H9 (cell line): Measurements from ENCODE around the gene PLCG1. TPM values are rescaled to one million over a fixed set of nuclear protein-coding genes. Genes with fewer than 3 reads are reported as not detected.
A peak's percentile ranks its signal among the peaks of the same experiment; 100 is the strongest.

Source experiments
- DNase-seq: peaks from one replicate; pipeline ENCODE4 v3.0.0-alpha.2; 2017
- H2AFZ ChIP-seq: one replicate; pipeline ENCODE4 v1.6.1; 2013; ENCODE audit warnings: mild to moderate bottlenecking, low read length, control low read depth, moderate library complexity
- H2AK5ac ChIP-seq: 2 replicates; pipeline ENCODE4 v1.6.1; 2013; ENCODE audit warnings: low read length, control low read depth, mixed read lengths; ENCODE audit not compliant: insufficient read length
- H2BK120ac ChIP-seq: one replicate; pipeline ENCODE4 v1.6.1; 2013; ENCODE audit warnings: low read depth, mild to moderate bottlenecking, low read length, control low read depth, inconsistent platforms; ENCODE audit not compliant: poor library complexity, severe bottlenecking
- H2BK12ac ChIP-seq: 2 replicates; pipeline ENCODE4 v1.6.1; 2013; ENCODE audit warnings: low read length, control low read depth, mixed read lengths, low read depth; ENCODE audit not compliant: insufficient read length
- H2BK15ac ChIP-seq: 2 replicates; pipeline ENCODE4 v1.6.1; 2013; ENCODE audit warnings: low read depth, low read length, control low read depth
- H2BK20ac ChIP-seq: one replicate; pipeline ENCODE4 v1.6.1; 2013; ENCODE audit warnings: low read depth, mild to moderate bottlenecking, low read length, control low read depth, inconsistent platforms; ENCODE audit not compliant: poor library complexity, severe bottlenecking
- H2BK5ac ChIP-seq: 2 replicates; pipeline ENCODE4 v1.6.1; 2013; ENCODE audit warnings: low read length, control low read depth, mixed read lengths; ENCODE audit not compliant: insufficient read length
- H3K14ac ChIP-seq: 2 replicates; pipeline ENCODE4 v1.6.1; 2013; ENCODE audit warnings: low read length, control low read depth; ENCODE audit not compliant: insufficient read depth
- H3K18ac ChIP-seq: 2 replicates; pipeline ENCODE4 v1.6.1; 2013; ENCODE audit warnings: low read depth, mild to moderate bottlenecking, mixed read lengths, low read length, control low read depth; ENCODE audit not compliant: insufficient read length
- H3K23ac ChIP-seq: 2 replicates; pipeline ENCODE4 v1.6.1; 2013; ENCODE audit warnings: low read length, control low read depth, mixed read lengths, low read depth; ENCODE audit not compliant: insufficient read length
- H3K23me2 ChIP-seq: 2 replicates; pipeline ENCODE4 v1.6.1; 2013; ENCODE audit warnings: low read depth, mild to moderate bottlenecking, mixed read lengths, low read length, control low read depth; ENCODE audit not compliant: insufficient read length, poor library complexity, severe bottlenecking
- H3K27ac ChIP-seq: 2 replicates; pipeline ENCODE4 v1.5.1; 2013; ENCODE audit warnings: low read length, control low read depth, mixed read lengths, low read depth; ENCODE audit not compliant: insufficient read length
- H3K27me3 ChIP-seq: 2 replicates; pipeline ENCODE4 v1.6.1; 2013; ENCODE audit warnings: low read length, control low read depth, inconsistent platforms; ENCODE audit not compliant: insufficient read depth
- H3K4ac ChIP-seq: 2 replicates; pipeline ENCODE4 v1.6.1; 2013; ENCODE audit warnings: low read depth, mild to moderate bottlenecking, control low read depth, inconsistent platforms, low read length, moderate library complexity
- H3K4me1 ChIP-seq: 2 replicates; pipeline ENCODE4 v1.6.1; 2013; ENCODE audit warnings: low read length, control low read depth, inconsistent platforms; ENCODE audit not compliant: insufficient read depth
- H3K4me2 ChIP-seq: 2 replicates; pipeline ENCODE4 v1.6.1; 2013; ENCODE audit warnings: low read length, control low read depth, mixed read lengths; ENCODE audit not compliant: insufficient read length, insufficient read depth
- H3K56ac ChIP-seq: 2 replicates; pipeline ENCODE4 v1.6.1; 2013; ENCODE audit warnings: low read depth, mild to moderate bottlenecking, mixed read lengths, low read length, control low read depth; ENCODE audit not compliant: insufficient read length
- H3K79me1 ChIP-seq: 2 replicates; pipeline ENCODE4 v1.6.1; 2013; ENCODE audit warnings: low read depth, mild to moderate bottlenecking, moderate library complexity, low read length, control low read depth, inconsistent platforms; ENCODE audit not compliant: insufficient read depth, poor library complexity, severe bottlenecking
- H3K79me2 ChIP-seq: 2 replicates; pipeline ENCODE4 v1.6.1; 2013; ENCODE audit warnings: low read length, control low read depth, inconsistent platforms; ENCODE audit not compliant: insufficient read depth
- H3K9ac ChIP-seq: 2 replicates; pipeline ENCODE4 v1.6.1; 2013; ENCODE audit warnings: low read length, control low read depth, mixed read lengths; ENCODE audit not compliant: insufficient read length; ENCODE audit errors: extremely low read depth
- H3K9me3 ChIP-seq: one replicate; pipeline ENCODE4 v1.6.1; 2013; ENCODE audit warnings: low read depth, low read length, inconsistent platforms; ENCODE audit not compliant: control insufficient read depth
- H3T11ph ChIP-seq: one replicate; pipeline ENCODE4 v1.6.1; 2013; ENCODE audit warnings: mild to moderate bottlenecking, low read length, control low read depth, inconsistent platforms
- H4K20me1 ChIP-seq: one replicate; pipeline ENCODE4 v1.6.1; 2013; ENCODE audit not compliant: control insufficient read depth, insufficient read length, insufficient read depth
- H4K5ac ChIP-seq: 2 replicates; pipeline ENCODE4 v1.6.1; 2013; ENCODE audit warnings: low read depth, mild to moderate bottlenecking, mixed read lengths, low read length, control low read depth; ENCODE audit not compliant: insufficient read length
- H4K8ac ChIP-seq: replicated peaks from 2 replicates; pipeline ENCODE4 v1.6.1; 2013; ENCODE audit warnings: low read length, control low read depth, mixed read lengths, low read depth; ENCODE audit not compliant: insufficient read length
- H4K91ac ChIP-seq: 2 replicates; pipeline ENCODE4 v1.6.1; 2013; ENCODE audit warnings: low read depth, mild to moderate bottlenecking, moderate library complexity, mixed read lengths, low read length, control low read depth; ENCODE audit not compliant: insufficient read length
- H3K27ac Mint-ChIP-seq, 3 experiments: 2 replicates in 2 of 3; 3 replicates in 1 of 3; pipeline ENCODE4 v1.8.0; 2020 to 2021; ENCODE audit warnings: mixed read lengths in 3 of 3, mild to moderate bottlenecking in 1 of 3, moderate library complexity in 1 of 3
- H3K27me3 Mint-ChIP-seq: 2 replicates; pipeline ENCODE4 v1.8.0; 2021; ENCODE audit warnings: low read depth, mild to moderate bottlenecking, moderate library complexity, mixed read lengths
- H3K36me3 Mint-ChIP-seq, 3 experiments: 2 replicates in 2 of 3; 3 replicates in 1 of 3; pipeline ENCODE4 v1.8.0; 2020 to 2021; ENCODE audit warnings: low read depth in 3 of 3, mixed read lengths in 3 of 3; ENCODE audit not compliant: insufficient read depth in 1 of 3
- H3K4me1 Mint-ChIP-seq, 2 experiments: 2 replicates each; pipeline ENCODE4 v1.8.0; 2020; ENCODE audit warnings: mixed read lengths in 2 of 2
- H3K4me3 Mint-ChIP-seq, 2 experiments: 2 replicates in 1 of 2; 3 replicates in 1 of 2; pipeline ENCODE4 v1.8.0; 2020 to 2021; ENCODE audit warnings: mild to moderate bottlenecking in 2 of 2, mixed read lengths in 2 of 2, moderate library complexity in 1 of 2
- H3K9me3 Mint-ChIP-seq, 2 experiments: 2 replicates in 1 of 2; 3 replicates in 1 of 2; pipeline ENCODE4 v1.8.0; 2020; ENCODE audit warnings: mild to moderate bottlenecking in 2 of 2, mixed read lengths in 2 of 2, moderate library complexity in 1 of 2
- CTCF ChIP-seq: fragments of 200-600 bp; sonication (generic); conservative IDR thresholded peaks from 3 replicates; pipeline ENCODE4 v1.8.0; 2021; ENCODE audit warnings: antibody characterized with exemption, mild to moderate bottlenecking
- WGBS: extraction: QIAGEN DNeasy Blood & Tissue Kit; methylation state at CpG from one replicate; pipeline ENCODE4 v1.1.7; 2013; ENCODE audit warnings: missing lambda C conversion rate, low lambda C conversion rate, mixed read lengths; ENCODE audit not compliant: insufficient read length; ENCODE audit errors: extremely low coverage; 5-methylcytosine and 5-hydroxymethylcytosine counted together
- total RNA-seq: library from RNA; stranded (reverse); gene quantifications from 2 replicates; pipeline ENCODE4 v1.2.1, GENCODE V29; 2021

The PLCG1 gene
- total RNA-seq, 1 experiment from 2014 or later, result 171 TPM

- H3K36me3 Mint-ChIP-seq, result peaks cover 16 to 44% (median 29%) of the 10 kb centered on the region in 3 experiments; a peak in 6 of 7 replicates
- Histone ChIP-seq H3K14ac (no peak overlapping the region), H4K20me1 (no peaks in the 10 kb centered on the region), H3T11ph (no peak overlapping the region), H2BK15ac (no peak overlapping the region), H2AFZ (no peak overlapping the region), H3K27me3 (no peaks in the 10 kb centered on the region), H2BK20ac (no peak overlapping the region), H3K56ac (no peak overlapping the region), H2BK12ac (no peak overlapping the region), H2BK5ac (no peak overlapping the region), H4K91ac (no peak overlapping the region), H2BK120ac (no peak overlapping the region), H3K4me2 (no peak overlapping the region), H3K18ac (no peak overlapping the region), H3K23me2 (no peaks in the 10 kb centered on the region), H3K9me3 (no peaks in the 10 kb centered on the region), H3K27ac (no peak overlapping the region), H3K79me2 (no peaks in the 10 kb centered on the region), H3K4ac (no peak overlapping the region), H3K23ac (no peak overlapping the region), H4K5ac (no peak overlapping the region), H3K9ac (no peak overlapping the region), H3K79me1 (no peaks in the 10 kb centered on the region), H3K4me1 (peaks cover 3% of the 10 kb centered on the region; the same call in 1 of the 2 replicates), H4K8ac (no peak overlapping the region), H2AK5ac (no peak overlapping the region)
- no peak for TF ChIP-seq CTCF
- H3K27me3 Mint-ChIP-seq, result no peaks in the 10 kb centered on the region
- peak; percentile 24 for DNase-seq
- H3K27ac Mint-ChIP-seq, result peak overlapping the region in 2 of 3 experiments; percentile 83 to 95; a peak in 5 of 7 replicates
- WGBS, result no CpG with 5 or more reads among the region's 8 CpGs
- no peaks in the 10 kb centered on the region for H3K9me3 Mint-ChIP-seq
- no peak overlapping the region for H3K4me3 Mint-ChIP-seq
- peaks cover 22 to 29% of the 10 kb centered on the region in 2 experiments for H3K4me1 Mint-ChIP-seq
Measured at GRCh38 chr20:41178904-41179432, 41.6 kb downstream of the PLCG1 start.
